Dedifferentiated amniotic fluid mesenchymal stem cell (primary cell): ENCODE results near the gene SLC17A2.

Source experiments
- DNase-seq: peaks from one replicate; pipeline ENCODE4 v3.0.0-alpha.2; 2016; ENCODE audit errors: extremely low spot score

Gene SLC17A2

DNA sequence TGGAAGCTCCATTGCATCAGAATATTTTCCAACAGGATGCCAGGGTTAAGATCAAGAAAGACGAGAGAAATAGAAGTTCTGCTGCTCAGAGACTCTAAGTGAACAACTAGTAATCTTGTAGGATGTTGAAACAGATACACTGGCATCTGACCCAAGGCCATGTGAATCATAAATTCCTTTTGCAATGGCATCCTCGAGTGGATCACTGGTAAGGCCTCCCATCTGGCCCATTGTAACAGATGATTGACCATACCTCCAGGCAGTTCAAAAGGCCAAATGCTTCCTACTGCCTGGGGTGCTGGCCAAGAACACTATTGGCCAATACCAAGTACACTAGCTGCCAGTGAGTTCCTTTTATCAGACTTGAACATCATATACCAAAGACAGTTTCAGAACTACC is 46.5 kb downstream of the SLC17A2 start:
- peak; percentile 28 for DNase-seq

DNA sequence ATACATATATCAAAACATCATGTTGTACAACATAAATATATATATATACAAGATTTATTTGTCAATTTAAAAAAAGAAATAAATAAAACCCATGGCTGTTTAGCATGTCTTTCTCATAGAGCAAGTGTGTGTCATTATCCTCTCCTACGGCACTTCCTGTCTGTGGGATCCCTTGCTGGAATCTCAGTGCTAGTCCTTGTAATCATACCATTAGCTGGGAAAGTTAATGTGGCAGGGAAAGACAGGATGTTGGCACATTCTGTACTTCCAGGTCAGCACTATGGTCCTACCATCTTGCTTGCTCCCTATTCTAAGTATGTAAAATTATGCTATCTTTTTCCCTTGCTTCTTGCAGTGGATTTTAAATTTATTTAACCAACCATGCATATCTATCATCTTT is 47.0 kb downstream of the SLC17A2 start:
- DNase-seq: no peak

DNA sequence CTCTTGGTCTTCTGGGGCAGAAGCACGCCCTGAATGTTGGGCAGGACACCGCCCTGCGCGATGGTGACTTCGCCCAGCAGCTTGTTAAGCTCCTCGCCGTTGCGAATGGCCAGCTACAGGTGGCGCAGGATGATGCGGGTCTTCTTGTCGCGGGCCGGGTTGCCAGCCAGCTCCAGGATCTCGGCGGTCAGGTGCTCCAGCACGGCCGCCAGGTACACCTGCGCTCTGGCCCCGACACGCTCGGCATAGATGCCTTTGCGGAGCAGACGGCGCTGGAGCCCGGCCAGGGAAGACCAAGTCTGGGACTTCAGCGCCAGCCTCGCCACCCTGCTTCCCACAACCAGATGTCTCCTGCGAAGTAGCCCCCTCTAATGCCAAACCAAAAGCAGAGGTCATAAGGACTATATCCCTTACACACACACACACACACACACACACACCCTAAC is 48.4 kb downstream of the SLC17A2 start:
- no peak for DNase-seq

DNA sequence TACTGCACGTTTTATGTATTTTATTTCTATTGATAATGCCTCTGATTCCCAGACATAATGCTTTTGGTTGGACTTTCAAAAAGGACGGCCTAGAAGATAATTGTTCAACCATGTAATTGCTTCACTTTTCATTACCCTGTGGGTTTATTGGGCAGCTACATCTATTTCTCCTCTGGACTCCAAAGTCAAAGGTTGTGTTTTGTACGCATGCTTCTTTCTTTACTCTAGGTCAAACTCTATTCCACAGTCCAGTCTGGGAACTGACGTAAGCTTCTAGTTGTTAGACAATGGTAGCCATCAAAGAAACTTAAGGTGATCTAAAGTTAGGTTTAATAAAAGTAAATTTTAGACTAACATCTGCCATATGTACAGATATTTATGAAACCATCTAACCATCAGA is 49.9 kb downstream of the SLC17A2 start:
- no peak for DNase-seq

DNA sequence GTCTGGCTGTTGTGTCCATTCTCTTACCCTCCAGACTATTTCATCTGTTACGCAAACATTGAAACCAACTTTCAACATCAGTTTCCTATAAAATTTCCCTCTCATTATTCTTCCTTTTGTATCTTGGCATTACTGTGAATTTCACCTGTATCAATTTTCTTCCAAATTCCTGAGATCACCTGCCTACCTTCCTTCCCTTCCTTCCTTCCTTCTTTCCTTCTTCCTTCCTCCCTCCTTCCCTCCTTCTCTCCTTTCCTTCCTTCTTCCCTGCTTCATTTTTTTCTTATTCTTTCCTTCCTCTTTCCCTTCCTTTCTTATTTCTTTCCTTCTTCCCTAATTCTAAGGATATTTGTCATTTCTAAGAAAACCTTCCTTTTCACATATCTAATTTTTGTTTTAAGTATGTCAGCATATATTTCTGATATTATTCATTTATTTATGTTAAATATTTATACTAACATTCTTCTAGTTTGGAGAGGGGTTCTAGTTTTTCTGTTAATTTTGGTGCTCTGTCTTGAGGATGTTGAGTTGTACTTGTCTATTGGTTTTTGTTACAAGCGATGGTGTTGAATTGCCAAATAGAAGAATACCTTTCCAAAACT is 51.7 kb downstream of the SLC17A2 start:
- no peak for DNase-seq

DNA sequence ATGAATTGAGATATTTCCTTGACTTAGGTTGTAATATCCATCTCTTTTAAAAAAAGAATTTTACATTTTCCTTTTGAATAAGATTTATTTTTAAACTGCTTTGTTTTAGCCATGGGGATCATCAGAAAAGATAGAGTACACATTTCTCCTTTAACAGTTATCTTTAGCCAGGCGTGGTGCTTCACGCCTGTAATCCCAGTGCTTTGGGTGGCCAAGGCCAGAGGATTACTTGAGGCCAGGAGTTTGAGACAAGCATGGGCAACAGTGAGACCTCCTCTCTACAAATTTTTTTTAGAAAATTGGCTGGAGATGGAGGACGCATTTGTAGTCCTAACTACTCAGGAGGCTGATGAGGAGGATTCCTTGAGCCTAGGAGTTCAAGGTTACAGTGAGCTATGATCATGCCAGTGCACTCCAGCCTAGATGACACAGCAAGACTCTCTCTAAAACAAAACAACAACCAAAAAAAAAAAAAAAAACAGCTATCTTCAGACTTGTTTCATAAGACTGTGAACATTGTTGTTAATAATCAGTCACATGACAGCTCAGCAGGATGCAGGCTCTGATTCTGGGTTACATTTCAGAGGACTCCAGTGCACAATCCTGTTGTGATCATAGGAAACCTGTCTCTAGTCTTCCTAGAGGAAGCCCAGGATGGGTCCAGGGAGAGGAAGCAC is 54.4 kb downstream of the SLC17A2 start:
- DNase-seq: no peak

DNA sequence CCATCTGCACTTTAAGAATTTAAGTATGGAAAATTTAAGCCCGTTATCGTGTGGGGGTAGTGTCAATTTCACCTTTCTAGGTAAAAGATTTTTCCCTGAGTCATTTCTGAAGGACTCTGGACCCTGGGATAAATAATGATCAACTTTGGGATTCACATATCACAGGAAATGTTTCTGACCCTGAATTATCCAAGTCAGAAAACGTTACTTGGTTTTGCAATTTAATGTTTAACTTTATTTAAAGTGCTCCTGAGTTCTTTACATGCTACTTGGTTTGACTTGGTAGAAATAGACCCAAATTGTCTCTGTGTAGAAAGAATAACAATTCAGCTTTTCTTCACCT is 55.0 kb downstream of the SLC17A2 start:
- DNase-seq: no peak

DNA sequence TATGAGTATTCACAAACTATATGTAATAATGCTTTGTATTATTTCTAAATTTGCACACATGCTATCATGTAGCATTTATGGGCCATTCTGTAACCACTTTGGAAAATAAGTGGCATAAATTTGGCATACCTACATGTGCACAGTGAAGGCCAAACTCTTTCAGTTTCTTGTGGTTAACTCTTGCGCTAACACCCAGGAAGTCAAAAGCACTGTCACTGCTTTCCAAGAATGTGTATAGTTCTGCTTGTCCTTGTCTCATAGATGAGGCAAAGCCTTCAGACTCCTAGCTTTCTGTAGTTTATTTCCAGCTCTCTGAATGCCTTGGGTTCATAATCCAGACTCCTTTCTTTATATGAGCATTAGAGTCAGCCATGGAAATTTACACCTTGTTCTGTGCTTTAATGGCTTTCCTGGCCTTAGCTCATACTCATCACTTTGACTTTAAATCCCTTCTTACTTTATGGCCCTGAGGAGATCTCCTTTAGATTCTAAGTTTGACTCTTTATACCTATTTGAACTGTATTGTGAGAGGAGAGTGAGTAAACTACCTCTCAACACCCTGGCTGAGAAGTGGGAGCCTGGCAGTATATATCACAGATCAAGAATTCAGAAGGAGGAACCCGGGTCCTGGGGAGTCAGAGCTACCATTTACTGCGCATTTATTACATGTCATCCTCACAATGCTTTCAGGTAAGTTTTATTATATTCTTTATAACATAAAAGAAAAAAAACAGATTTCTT is 55.5 kb downstream of the SLC17A2 start:
- DNase-seq: no peak

DNA sequence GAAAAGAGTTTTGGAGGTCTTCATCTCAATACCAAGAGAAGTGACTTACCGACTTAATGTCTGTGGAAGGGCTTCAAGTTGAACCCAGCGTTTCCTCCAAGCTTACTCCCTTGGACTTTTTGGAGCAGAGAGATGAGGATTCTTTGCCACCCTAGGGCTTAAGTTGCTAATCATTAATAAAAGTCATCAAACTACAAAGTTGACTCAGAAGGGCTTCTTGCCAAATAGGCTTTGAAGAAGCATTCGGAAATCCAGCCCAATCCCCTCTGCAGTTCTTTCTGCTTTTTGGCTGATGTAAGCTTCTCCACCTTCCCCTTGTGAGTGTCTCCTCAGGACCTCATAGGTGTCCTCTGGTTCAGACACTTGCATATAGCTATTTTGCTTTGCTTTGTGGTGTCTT is 56.4 kb downstream of the SLC17A2 start, which contains the start of gene SLC17A3:
Gene SLC17A3 (minus strand): TSS at position 126 of the 400 bp plus-strand sequence. CDS start 5,856 bp downstream, outside the sequence.
- no peak for DNase-seq

DNA sequence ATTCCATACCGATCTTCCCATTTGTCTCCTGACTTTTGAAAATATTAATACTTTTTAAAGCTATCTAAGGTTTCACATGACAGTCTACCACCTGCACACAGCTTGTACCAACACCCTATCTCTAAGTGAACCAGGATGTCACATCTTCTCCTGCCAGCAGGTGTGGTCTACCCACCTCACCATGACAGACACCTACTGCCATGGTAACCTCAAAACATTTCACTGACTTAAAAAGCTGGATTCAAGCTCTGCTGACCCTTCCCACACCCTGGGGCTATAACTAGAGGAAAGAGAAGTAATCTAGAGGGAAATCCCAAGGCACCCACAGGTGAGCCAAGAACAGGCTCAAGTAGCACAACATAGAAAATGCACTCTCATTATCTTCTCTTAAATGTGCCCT is 57.7 kb downstream of the SLC17A2 start:
- DNase-seq: no peak

DNA sequence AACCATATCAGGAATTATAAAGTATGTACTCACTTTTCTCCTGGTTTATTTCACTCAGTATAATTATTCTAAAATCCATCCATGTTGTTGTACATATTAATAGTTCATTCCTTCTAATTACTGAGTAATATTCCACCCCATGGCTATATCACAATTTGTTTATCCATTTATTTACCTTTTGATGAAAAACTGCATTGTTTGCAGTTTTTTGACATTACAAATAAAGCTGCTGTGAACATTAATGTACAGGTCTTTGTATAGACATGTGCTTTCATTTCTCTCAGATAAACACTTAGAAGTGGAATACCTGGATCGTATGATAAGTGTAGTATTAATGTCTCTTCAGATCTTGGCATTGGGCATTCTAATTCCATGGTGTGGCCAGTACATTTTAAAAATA is 60.7 kb downstream of the SLC17A2 start:
- no peak for DNase-seq

DNA sequence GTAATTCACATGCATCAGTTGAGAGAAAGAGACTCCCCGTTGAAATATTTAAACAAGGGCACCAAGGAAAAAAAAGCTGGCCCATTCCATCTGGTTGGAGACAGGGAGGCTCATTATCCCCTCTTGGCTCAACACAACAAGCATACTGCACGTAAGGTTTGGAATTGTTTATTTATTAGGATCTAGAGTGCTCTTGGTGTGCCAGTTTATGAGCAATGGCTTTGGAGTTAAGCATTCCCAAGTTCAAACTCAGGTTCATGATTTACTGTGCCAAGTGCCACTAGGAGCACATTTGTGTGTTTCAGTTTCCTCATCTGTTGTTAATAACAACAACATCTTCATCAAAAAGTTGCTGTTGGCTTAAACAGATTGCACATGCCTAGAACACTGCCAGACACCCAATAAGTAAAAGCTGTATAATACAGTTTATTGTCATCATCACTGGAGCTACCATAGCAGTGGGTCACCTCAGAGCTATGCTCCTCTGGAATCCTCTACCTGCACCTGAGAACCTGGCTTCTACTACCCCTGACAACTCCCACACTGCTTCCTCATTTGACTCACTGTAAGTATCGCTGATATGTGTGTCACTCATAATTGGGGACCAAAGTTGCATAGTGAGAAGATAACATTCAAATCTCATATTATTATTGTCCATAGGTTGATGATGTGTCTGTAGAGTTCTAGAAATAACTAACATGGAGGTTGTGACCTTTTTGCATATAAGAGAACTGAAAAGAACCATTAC is 61.9 kb downstream of the SLC17A2 start:
- no peak for DNase-seq

DNA sequence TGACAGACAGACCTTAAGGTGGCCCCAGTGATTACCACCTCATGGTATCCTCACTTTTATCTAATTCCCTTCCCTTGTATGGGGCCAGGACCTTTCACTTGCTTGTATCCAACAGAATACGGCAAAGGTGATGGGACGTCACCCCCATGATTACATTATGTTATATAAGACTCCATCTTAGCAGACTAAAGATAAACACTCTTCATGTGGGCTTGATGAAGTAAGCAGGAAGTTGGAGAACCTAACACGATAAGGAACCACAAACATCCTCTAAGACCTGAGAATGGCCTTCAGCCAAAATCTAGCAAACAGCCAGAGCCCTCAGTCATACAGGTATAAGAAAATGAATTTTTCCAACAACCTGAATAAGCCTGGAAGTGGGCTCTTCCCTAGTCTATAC is 64.5 kb downstream of the SLC17A2 start:
- no peak for DNase-seq

DNA sequence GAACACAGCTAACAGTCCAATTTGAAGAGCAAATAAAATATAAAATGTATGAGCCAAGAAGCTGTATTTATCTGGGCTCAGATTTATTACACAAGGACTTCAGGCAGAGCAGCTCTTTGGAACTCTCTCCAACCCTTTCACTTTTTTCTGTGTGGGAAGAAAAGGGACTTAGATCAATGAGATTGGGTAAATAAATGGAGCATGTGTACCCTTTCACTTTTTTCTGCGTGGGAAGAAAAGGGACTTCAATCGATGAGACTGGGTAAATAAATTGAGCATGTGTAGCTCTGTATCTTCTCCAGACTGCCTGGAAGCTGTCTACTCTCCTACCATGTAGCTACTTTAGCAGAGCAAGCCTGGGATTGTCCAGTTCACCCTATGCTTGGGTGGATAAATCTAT is 67.1 kb downstream of the SLC17A2 start:
- DNase-seq: no peak
